Left cardiac atrium (tissue), 4 donors: ENCODE data around the gene ZNF296. TPM values are rescaled to one million over a fixed set of nuclear protein-coding genes. Genes with fewer than 3 reads are reported as not detected.
A peak's percentile ranks its signal among the peaks of the same experiment; 100 is the strongest.

ENCODE experiments used
- ATAC-seq, 2 donors: fragments of 200-7000 bp; cut with Tn5 transposase; one replicate each; pipeline ENCODE4 v1.9.1; 2020; ENCODE audit warnings: mild to moderate bottlenecking in 2 of 2, moderate library complexity in 2 of 2
- DNase-seq: peaks from one replicate; pipeline ENCODE4 v3.0.0-alpha.2; 2020
- intact Hi-C, 2 donors: fragments of 100-400 bp; cut with DNase I; formaldehyde crosslinking; loops; one replicate each; pipeline versions ENCODE4 v1.14.1 to v1.15.1; 2022 to 2023
- total RNA-seq, 2 donors: library from RNA; stranded (reverse); fragmentation: NEBNext Ultra II Directional; extraction: Animal tissue kit (Norgen Biotek cat#: 25700); gene quantifications; one replicate each; pipeline ENCODE4 v1.2.1, GENCODE V29; 2021
- donor health status: DM: no; HTN: yes; CAD: no.
- donor health status: DM: no; HTN: yes; CAD: no; lungs with severe emphysema.
- donor health status: DM: yes; HTN: yes; CAD: no.
- donor health status: Dilated cardiomyopathy.

ZNF296 gene
- total RNA-seq, 2 donors from 2014 or later = 0.44 to 0.73 TPM

DNA sequence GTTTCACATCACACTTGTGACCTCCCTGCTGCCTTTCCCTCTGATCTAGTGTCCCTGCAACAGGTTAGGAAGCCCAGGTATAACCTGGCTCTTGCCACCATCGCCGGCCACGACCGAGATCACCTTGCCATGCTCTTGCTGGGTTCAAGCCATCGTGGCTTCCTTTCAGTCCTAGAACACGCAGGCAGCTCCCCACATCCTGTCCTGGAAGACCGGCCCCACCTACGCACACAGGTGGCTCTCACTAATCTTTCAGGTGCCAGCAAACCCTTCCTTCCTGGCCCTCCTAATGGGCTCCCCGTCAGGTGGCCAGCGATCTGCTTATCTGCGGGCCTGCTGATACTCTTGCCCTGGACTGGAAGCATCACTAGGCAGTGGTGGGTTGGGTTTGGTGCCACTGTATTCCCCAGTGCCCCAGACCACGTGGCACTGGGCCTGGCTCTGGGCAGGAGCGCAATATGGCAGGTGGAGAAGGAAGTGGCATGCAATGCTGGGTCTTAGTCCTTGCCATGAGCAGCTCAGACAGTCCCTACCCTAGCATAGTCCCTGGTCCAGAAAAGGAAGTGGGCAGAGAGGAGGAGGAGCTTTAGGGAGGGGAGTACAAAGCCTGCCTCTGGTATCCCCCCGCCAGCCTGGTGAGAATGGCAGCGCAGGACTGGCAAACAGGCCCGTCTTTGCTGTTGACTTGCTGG is 28.5 kb upstream of the ZNF296 start:
- ATAC-seq (no peak), DNase-seq (no peak)
- intact Hi-C loops = no loop called here

DNA sequence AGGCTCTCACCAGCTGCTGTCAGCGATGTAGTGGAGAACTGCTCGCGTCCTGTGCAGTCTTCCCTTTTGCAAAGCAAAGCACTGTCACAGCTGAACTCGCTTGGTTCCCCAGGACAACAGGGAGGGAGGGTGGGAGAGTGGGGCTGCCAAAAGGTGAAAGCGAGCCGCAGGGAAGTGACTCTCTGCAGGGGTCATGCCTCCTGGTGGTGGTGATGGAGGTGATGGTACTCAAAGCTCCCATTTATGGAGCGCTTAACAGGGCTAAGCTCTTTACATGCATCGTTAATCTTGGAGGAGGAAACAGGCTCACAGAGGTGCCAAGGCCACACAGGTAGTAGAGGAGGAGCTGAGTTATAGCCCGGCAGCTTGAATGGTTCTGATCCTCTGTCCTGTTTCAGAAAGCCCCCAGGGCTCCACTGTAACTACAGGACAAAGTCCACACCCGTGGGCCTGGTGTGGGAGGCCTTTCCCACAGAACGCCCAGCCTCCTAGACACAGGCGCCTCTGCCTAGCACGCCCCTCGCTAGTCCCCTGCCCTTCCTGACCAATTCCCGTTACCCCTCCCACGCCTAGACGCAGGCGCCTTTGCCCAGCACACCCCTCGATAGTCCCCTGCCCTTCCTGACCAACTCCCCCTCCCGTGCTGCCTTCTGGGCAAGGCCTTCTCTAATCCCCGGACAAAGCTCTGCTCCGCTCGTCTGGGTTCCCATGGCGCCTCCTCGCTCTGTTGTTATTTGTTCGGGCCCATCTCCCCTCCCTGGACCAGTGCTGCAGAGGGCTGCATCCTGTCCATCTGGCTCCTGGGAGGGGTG is 27.4 kb upstream of the ZNF296 start:
- DNase-seq (peak; percentile 43), ATAC-seq (peak; percentile 3 to 29)
- intact Hi-C loops = no loop called here

DNA sequence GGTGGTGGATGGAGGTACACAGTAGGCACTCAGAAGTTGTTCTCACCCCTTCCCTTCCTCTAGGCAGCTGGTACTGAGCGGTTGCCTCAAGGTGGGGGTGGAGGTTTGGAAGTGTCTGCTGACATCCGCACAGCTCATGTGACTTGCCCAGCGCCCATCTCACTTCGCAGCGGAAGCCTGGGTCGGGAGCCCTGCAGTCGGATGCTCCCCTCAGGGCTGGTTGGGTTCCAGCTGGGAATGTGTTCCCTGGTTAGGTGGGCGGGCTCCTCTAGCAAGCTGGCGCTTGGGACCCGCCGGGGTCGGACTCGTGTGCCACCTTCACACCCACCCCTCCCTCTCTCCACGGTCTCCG is 26.9 kb upstream of the ZNF296 start:
- DNase-seq = no peak
- peak; percentile 24 to 48 for ATAC-seq
- intact Hi-C loops = no loop called here

DNA sequence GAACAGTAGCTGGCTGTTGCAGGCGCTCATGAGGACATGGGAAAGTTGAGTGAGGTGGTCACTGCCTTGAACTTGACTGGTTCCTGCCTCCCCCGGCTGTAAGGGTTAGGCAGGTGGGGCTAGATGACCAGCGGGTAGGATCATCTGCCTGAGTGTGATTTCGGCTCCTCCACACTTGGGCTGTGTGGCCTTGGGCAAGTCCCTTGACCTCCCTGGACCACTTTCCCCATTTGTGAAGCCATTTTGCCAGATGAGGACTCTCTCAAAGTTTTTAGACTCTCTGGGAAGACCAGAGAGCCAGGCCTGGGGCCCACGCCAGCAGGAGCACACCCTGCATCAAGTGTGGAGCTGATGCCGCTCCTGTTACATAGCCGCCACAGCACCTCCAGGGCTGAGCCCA is 26.2 kb upstream of the ZNF296 start:
- DNase-seq (no peak), ATAC-seq (no peak)
- intact Hi-C loops = no loop called here

DNA sequence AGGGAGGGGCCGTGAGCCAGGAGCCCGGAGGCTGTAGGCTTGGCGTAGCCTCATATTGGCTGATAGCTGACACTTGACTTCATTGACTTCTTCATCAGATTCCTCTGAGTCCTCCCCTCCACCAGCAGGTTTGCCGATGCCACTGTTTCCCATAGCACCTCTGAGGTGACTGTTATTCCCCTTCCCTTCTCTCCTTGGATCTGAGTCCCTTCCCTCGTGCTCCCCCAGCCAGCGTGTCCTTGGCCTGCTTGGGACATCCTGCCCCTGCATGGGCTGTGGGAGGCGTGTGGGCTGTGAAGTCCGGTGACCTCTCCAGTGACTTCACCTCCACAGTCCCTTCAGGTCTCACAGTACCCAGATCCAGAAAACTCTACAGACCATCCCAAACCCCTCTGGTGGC is 25.5 kb upstream of the ZNF296 start:
- intact Hi-C loops = no loop called here
- no peak for ATAC-seq

DNA sequence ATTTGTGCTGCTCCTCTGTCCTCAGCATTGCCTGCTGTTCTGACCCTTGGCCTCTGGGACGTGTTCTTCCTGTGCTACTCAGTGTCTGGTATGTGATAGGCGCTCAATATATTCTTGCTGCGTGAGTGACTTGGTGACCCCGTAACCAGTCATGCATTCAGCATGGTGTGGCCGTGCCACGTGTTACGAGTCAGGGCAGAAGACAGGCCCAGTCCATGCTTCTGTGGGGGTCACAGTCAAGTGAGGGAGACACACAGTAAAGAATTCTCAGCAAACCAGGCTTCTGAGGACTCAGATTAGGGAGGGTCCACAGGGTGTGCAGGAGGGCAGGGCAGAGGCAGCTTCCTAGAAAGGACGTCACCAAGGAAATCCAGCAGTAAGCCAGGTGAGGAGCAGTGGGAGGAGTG is 24.6 kb upstream of the ZNF296 start:
- ATAC-seq = no peak
- intact Hi-C loops = no loop called here

More for the DNA sequence above, 25.5 kb upstream of the ZNF296 start:
- no peak for DNase-seq

DNA sequence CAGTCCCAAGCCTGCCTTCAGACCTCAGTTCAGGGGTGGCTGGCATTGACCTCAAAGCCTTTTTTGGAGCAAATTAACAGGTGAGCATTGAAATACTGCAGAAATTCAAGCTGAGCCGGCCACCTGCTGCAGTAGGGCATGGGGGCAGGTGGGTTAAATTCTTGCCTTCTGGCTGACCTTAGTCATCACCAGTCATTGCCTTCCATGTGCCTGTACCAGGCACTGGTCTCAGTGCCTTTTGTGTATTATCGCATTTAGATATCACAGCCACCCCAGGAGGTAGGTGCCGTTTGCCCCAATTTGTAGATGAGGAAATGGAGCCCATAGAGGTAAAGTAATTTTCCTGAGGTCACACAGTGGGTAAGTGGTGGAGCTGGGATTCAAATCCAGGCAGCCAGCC is 23.9 kb upstream of the ZNF296 start:
- intact Hi-C loops = no loop called here
- DNase-seq = no peak
- no peak for ATAC-seq

More for the DNA sequence above, 24.6 kb upstream of the ZNF296 start:
- DNase-seq = no peak

DNA sequence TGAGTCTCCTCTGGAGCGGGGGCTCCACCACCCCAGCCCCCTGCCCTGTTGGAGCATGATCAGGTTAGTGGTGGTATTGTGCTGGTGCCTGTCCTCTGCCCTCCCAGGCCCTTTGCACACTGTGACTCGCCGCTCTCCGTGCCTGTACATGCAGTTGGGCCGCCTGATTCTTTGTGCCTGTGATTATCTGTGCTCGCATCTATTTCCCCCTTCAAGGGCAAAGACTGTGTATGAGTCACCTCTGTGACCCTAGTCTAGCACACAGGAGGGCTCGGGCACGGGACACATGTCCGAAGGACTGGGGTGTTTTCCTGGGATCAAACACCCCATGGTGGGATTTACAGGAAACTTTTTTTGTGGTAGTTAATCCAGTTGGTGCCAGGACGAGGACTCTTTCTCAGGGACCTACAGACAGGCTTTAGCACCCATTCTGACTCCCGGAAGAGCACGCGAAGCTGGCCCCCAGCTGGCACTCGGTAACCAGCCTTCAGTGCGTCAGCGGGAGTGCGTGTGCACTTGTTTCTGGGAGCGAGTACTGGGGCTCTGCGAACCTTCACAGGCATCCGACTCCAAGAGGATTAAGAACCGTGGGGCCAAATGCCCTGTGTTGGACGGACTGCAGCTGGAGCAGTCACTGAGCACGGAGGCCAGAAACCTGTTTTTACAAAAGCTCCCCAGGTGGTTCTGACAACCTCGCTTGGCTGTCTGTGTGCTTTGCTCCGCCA is 23.4 kb upstream of the ZNF296 start:
- DNase-seq = peak; percentile 50
- intact Hi-C loops = no loop called here
- peak; percentile 20 to 24 for ATAC-seq

DNA sequence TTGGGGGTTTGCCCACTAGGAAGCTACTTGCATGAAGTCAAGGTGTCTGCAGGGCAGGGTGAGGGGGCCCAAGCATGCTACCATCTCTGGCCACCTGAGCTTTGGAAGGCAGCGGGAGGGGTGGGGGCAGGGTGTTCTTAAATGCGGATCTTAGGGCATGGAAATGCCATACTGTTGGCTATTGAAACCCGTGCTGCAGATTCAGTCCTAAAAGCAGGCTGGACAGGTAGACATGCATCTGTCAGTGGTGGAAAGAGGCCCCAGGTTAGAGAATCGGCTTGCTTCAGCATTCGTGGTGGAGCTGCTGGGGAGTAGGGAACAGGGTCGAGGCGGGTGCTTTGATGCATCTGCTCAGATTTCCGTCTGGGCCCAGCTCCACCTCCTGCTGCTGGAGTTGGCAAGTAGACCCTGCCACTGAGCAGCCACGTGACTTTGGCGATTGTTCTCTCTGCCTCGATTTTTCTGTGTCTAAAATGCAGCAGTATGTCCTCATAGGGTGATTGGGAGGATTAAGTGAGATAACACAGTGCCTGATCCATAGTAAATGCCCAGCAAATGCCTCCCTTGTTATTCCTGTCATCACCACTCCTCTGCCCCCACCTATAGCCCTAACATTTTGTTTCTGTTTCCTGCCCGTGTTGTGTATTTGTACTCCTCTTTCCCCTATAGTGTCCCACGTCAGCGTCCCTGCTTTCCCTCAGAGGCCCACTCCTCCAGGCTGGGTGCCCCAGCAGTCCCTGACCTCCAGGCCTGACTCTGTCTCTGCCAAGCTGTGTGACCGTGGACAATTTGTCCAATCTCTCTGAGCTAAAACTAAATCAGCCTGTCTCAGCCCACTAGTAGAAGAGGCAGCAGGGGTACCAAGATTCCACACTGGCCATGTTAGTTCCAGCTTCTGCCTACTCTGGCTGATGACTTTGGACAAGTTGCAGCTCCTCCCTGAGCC is 22.5 kb upstream of the ZNF296 start:
- peak; percentile 55 for DNase-seq
- peak; percentile 38 to 61 for ATAC-seq
- intact Hi-C loops = no loop called here

DNA sequence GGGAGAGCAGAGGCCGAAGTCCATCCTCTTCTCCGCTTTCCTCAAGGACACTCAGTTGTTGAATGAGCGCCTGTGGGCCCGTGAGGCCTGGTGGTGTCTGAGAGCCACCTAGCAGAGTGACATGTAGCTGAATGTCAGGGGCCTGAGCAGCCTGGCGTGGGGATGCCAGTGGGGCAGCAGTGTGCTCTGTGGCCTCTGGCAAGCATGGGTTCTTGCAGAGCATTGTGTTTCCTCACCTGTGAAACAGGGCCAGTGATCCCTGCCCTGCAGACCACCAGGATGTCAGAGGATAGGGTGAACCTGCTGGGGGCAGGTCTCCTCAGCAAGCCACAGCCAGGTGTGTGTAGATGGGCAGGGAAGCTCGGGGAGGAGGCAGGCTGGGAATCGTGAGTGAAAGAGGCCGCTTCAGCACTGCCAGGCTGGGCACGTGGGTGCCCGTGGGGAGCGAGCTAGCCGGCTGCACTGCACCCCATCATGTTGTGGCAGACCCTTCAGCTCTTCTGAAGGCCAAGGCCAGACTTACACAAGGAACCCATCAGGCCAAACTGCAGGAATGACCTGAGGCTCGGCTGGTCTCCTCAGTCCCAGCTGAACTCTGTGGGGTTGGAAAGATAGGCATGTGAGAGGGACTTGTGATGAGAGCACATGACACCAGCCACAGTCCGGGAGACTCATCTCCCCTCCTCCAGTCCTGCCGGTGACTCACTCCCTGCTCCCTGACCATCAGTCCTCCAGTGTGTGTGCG is 21.7 kb upstream of the ZNF296 start:
- DNase-seq = peak; percentile 81
- peak; percentile 69 to 90 for ATAC-seq
- intact Hi-C loops = no loop called here

DNA sequence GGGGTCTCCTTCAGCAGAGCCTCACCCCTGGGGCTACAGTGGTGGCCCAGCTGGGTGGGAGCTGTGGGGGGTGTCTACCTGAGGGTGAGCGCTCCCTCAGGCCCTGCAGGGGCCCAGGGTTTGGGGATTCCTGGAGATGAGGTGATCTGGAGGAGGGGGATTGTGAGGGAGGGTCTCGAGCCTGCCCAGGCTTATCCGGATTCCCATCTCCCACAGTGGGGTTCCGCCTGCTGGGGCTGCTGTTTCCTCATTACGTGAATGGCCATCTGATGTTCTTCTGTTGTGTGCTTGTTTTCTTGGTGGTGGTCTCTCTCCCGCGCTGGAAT is 21.1 kb upstream of the ZNF296 start:
- DNase-seq = no peak
- intact Hi-C loops = no loop called here
- no peak for ATAC-seq

DNA sequence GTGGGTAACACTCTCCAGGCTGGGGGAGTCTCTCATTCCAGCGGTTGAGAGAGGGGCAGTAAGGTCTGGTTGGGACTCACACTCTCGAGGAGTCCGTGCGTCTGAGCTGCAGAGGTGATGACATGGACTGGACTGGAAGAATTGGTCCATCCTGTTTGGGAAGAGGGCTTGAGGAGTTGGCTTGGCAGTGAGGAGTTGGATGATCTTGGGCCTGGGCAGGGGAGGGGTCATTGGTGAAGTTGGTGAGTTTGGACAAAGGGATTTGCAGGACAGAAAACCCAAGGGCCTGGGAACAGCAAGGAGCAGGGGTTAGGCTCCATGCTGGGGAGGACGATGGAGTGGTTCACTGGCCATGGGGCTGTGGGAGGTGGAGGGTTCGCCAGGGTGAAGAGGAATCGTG is 20.4 kb upstream of the ZNF296 start:
- intact Hi-C loops = no loop called here
- DNase-seq (no peak), ATAC-seq (no peak)

DNA sequence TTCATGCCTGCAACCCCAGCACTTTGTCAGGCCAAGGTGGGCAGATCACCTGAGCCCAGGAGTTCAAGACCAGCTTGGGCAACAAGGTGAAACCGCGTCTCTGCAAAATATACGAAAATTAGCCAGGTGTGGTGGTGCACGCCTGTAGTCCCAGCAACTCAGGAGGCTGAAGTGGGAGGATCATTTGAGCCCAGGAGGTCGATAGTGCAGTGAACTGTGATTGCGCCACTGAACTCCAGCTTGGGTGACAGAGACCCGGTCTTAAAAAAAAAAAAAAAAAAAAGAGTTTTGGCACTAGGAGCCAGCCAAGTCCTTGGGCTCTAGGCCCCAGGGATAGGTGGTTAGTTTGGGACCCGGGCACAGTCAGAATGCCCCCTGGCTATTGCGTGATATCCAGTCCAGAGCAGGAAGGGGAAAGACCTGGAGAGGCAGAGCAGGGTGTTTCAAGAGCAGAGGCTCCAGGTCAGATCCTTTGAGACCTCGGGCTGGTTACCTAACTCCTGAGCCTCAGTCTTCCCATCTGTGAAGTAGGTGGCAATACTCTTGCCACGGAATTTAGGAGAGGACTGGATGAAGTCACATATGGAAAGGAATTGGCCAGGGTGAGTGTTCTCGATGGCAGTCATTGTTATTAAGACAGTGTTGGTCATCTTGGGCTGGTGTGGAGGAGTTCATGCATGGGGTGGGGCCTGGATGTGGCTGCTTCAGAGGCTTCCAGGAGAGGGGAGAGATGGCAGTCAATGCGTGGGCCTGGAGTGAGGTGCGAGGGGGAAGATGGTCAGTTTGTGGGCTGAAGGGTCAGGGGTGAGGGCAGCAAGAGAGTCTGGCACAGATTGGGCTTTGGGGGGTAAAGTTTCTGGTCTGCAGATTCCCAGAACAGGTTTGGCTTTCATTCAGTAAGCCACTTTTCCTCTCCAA is 19.5 kb upstream of the ZNF296 start:
- no peak for DNase-seq
- intact Hi-C loops = no loop called here
- no peak for ATAC-seq

DNA sequence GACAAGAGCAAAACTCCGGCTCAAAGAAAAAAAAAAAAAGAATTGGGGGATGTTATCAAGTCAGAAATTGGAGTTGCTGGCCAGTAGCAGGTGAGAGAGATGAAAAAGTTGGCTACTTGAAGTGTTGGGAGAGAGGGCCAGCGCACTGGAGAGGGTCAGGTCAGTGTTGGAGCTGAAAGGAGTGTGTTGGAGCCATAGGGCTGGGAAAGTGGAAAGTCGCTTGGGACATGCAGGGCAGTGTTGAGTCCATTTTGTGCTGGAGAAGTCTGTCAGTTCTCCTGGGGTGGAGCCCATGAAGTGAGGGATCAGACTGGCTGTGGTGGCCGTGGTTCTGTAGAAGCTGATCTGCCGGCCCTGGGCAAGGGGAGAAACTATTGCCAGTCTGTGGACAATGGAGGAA is 18.4 kb upstream of the ZNF296 start:
- DNase-seq (no peak), ATAC-seq (no peak)
- intact Hi-C loops = loop anchor here in 1 of 2 donors (5.0 kb wide), 1 partner anchor 83 kb away; the partner anchor contains the start of genes BLOC1S3 and TRAPPC6A

DNA sequence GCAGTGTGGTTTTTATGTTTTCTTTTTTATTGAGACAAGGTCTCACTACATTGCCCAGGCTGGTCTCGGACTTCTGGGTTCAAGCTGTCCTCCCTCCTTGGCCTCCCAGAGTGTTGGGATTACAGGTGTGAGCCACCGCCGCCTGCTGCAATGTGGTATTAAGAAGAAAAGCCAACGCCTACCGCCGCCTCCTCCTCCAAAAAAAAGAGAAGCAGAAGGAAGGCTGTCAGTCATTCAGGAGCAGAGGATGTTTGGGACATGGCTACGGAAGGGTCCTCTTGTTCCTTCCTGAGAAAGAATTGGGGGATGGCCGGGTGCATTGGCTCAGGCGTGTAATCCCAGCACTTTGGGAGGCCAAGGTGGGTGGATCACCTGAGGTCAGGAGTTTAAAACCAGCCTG is 17.9 kb upstream of the ZNF296 start:
- intact Hi-C loops = loop anchor here in 1 of 2 donors (5.0 kb wide), 1 partner anchor 83 kb away; the partner anchor contains the start of genes BLOC1S3 and TRAPPC6A
- no peak for ATAC-seq
- no peak for DNase-seq

DNA sequence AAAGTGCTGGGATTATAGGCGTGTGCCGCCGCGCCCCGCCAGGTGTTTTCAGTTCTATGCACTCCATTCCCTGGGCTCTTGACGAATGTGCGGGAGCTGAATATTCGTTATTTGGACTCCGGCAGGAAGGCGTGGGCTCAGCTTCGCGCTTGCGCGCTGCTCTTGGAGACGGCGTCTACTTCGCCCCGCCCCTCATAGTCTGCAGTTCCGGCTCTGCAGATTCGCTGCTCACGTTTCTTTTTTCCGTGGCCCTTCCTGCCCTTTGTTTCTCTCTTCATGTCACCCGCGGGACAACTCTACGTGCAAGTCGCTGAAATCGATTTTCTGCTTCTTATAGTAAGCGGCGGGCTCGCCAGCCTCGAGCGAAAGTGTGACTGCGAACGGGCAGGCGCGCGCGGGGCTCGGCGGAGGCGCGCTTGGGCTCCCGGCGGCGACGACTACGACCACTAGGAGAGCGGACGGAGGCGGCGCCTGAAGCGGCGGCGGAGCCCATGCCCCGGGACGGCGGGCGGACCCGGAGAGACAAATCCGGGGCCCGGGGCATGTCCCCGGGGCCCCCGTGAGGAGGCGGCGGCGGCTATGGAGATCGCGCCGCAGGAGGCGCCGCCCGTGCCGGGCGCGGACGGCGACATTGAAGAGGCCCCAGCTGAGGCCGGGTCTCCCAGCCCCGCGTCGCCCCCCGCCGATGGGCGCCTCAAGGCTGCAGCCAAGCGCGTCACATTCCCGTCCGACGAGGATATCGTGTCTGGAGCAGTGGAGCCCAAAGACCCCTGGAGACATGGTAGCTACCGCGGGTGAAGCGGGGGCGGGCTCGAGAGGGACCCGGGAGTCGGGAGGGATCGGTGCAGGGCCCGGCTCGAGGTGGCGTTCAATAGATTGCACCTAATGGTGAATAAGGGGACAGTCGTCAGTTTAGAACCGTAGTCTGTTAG is 16.7 kb upstream of the ZNF296 start, which contains the start of gene PPP1R37:
Gene PPP1R37, plus strand, starts transcription at position 433 of the 932 bp plus-strand sequence. Its CDS starts 147 bp downstream, at position 580.
- peak; percentile 96 for DNase-seq
- ATAC-seq = peak; percentile 91 to 93
- intact Hi-C loops = loop anchor here in 1 of 2 donors (5.0 kb wide), 1 partner anchor 84 kb away; the partner anchor contains the start of genes BLOC1S3 and TRAPPC6A
